Duodenal mucosa (tissue), 2 donors: ENCODE results near the gene ITSN2.

Experiments used
- H3K27ac ChIP-seq: one replicate; pipeline ENCODE4 v1.7.0; 2013; ENCODE audit warnings: low read depth, low read length
- H3K27me3 ChIP-seq, 2 donors: one replicate each; pipeline ENCODE4 v1.7.0; 2013; ENCODE audit warnings: low read length in 2 of 2, control low read depth in 1 of 2; ENCODE audit not compliant: insufficient read depth in 2 of 2, control insufficient read depth in 1 of 2
- H3K36me3 ChIP-seq, 2 donors: one replicate each; pipeline ENCODE4 v1.7.0; 2013; ENCODE audit warnings: low read length in 2 of 2, control low read depth in 1 of 2; ENCODE audit not compliant: insufficient read depth in 2 of 2, control insufficient read depth in 1 of 2
- H3K4me1 ChIP-seq, 2 donors: one replicate each; pipeline ENCODE4 v1.7.0; 2013; ENCODE audit warnings: low read length in 2 of 2, control low read depth in 1 of 2; ENCODE audit not compliant: insufficient read depth in 2 of 2, control insufficient read depth in 1 of 2
- H3K4me3 ChIP-seq, 2 donors: one replicate each; pipeline ENCODE4 v1.7.0; 2013; ENCODE audit warnings: low read length in 2 of 2, low read depth in 1 of 2
- H3K9ac ChIP-seq, 2 donors: one replicate each; pipeline ENCODE4 v1.7.0; 2013; ENCODE audit warnings: low read length in 2 of 2, low read depth in 1 of 2
- H3K9me3 ChIP-seq, 2 donors: one replicate each; pipeline ENCODE4 v1.7.0; 2013; ENCODE audit warnings: low read length in 2 of 2, control low read depth in 1 of 2; ENCODE audit not compliant: control insufficient read depth in 1 of 2

ITSN2 gene

GRCh38 chr2:24337890-24338289 lies 22.4 kb downstream of the ITSN2 start:
- Histone ChIP-seq H3K4me1 (peaks cover 0 to 17% of the 10 kb centered on the region in 2 donors), H3K4me3 (no peak overlapping the region), H3K27ac (no peak overlapping the region), H3K27me3 (no peaks in the 10 kb centered on the region), H3K9ac (no peak overlapping the region), H3K9me3 (no peaks in the 10 kb centered on the region), H3K36me3 (no peaks in the 10 kb centered on the region)

- no peak overlapping the region for H3K4me3 ChIP-seq
- no peaks in the 10 kb centered on the region for H3K9me3 ChIP-seq
- H3K9ac ChIP-seq = no peak overlapping the region
- H3K27me3 ChIP-seq = no peaks in the 10 kb centered on the region
- no peak overlapping the region for H3K27ac ChIP-seq
- H3K4me1 ChIP-seq = peaks cover 0 to 11% of the 10 kb centered on the region in 2 donors
- no peaks in the 10 kb centered on the region for H3K36me3 ChIP-seq
Observed at GRCh38 chr2:24336811-24337210, 23.5 kb downstream of the ITSN2 start.

GRCh38 chr2:24334245-24334633 lies 26.1 kb downstream of the ITSN2 start:
- peaks cover 5 to 8% of the 10 kb centered on the region in 2 donors for H3K4me1 ChIP-seq
- H3K27ac ChIP-seq = no peak overlapping the region
- H3K36me3 ChIP-seq = no peaks in the 10 kb centered on the region
- no peaks in the 10 kb centered on the region for H3K27me3 ChIP-seq
- H3K9ac ChIP-seq = no peak overlapping the region
- H3K4me3 ChIP-seq = no peak overlapping the region
- no peaks in the 10 kb centered on the region for H3K9me3 ChIP-seq

GRCh38 chr2:24332791-24333540 lies 27.4 kb downstream of the ITSN2 start:
- no peak overlapping the region for H3K27ac ChIP-seq
- H3K27me3 ChIP-seq = no peaks in the 10 kb centered on the region
- H3K4me1 ChIP-seq = peaks cover 0 to 5% of the 10 kb centered on the region in 2 donors
- no peak overlapping the region for H3K9ac ChIP-seq
- H3K36me3 ChIP-seq = no peaks in the 10 kb centered on the region
- H3K9me3 ChIP-seq = no peaks in the 10 kb centered on the region
- no peak overlapping the region for H3K4me3 ChIP-seq

GRCh38 chr2:24330161-24330560 lies 30.2 kb downstream of the ITSN2 start:
- Histone ChIP-seq H3K27me3 (no peaks in the 10 kb centered on the region), H3K4me3 (no peak overlapping the region), H3K9me3 (no peaks in the 10 kb centered on the region), H3K9ac (no peak overlapping the region), H3K27ac (no peak overlapping the region), H3K4me1 (peaks cover 0 to 5% of the 10 kb centered on the region in 2 donors), H3K36me3 (no peaks in the 10 kb centered on the region)

- H3K4me3 ChIP-seq = no peak overlapping the region
- peaks cover 0 to 5% of the 10 kb centered on the region in 2 donors for H3K4me1 ChIP-seq
- H3K27me3 ChIP-seq = no peaks in the 10 kb centered on the region
- no peaks in the 10 kb centered on the region for H3K36me3 ChIP-seq
- no peaks in the 10 kb centered on the region for H3K9me3 ChIP-seq
- no peak overlapping the region for H3K9ac ChIP-seq
- no peak overlapping the region for H3K27ac ChIP-seq
Observed at GRCh38 chr2:24329700-24330099, 30.6 kb downstream of the ITSN2 start.

- H3K27ac ChIP-seq = no peak overlapping the region
- H3K4me3 ChIP-seq = no peak overlapping the region
- peaks cover 0 to 5% of the 10 kb centered on the region in 2 donors for H3K4me1 ChIP-seq
Observed at GRCh38 chr2:24328010-24328409, 32.3 kb downstream of the ITSN2 start.

GRCh38 chr2:24317491-24317920 lies 42.8 kb downstream of the ITSN2 start:
- no peak overlapping the region for H3K4me3 ChIP-seq
- no peak overlapping the region for H3K27ac ChIP-seq
- no peak overlapping the region for H3K9ac ChIP-seq
- no peaks in the 10 kb centered on the region for H3K9me3 ChIP-seq
- H3K4me1 ChIP-seq = no peaks in the 10 kb centered on the region
- H3K27me3 ChIP-seq = no peaks in the 10 kb centered on the region
- H3K36me3 ChIP-seq = no peaks in the 10 kb centered on the region

More at GRCh38 chr2:24328010-24328409, 32.3 kb downstream of the ITSN2 start:
- Histone ChIP-seq H3K9ac (no peak overlapping the region), H3K27me3 (no peaks in the 10 kb centered on the region), H3K36me3 (no peaks in the 10 kb centered on the region), H3K9me3 (no peaks in the 10 kb centered on the region)

GRCh38 chr2:24315669-24316068 lies 44.7 kb downstream of the ITSN2 start:
- Histone ChIP-seq H3K4me1 (no peaks in the 10 kb centered on the region), H3K9me3 (no peaks in the 10 kb centered on the region), H3K4me3 (no peak overlapping the region), H3K36me3 (peaks cover 4 to 5% of the 10 kb centered on the region in 2 donors), H3K27me3 (no peaks in the 10 kb centered on the region), H3K27ac (no peak overlapping the region), H3K9ac (no peak overlapping the region)

- H3K9ac ChIP-seq = no peak overlapping the region
- H3K27me3 ChIP-seq = no peaks in the 10 kb centered on the region
- peaks cover 10 to 21% of the 10 kb centered on the region in 2 donors for H3K36me3 ChIP-seq
- no peak overlapping the region for H3K4me3 ChIP-seq
- H3K9me3 ChIP-seq = no peaks in the 10 kb centered on the region
- H3K27ac ChIP-seq = no peak overlapping the region
- H3K4me1 ChIP-seq = no peaks in the 10 kb centered on the region
Observed at GRCh38 chr2:24313744-24314632, 46.3 kb downstream of the ITSN2 start.
